ENCODE data around the gene SPATA12.

DNA sequence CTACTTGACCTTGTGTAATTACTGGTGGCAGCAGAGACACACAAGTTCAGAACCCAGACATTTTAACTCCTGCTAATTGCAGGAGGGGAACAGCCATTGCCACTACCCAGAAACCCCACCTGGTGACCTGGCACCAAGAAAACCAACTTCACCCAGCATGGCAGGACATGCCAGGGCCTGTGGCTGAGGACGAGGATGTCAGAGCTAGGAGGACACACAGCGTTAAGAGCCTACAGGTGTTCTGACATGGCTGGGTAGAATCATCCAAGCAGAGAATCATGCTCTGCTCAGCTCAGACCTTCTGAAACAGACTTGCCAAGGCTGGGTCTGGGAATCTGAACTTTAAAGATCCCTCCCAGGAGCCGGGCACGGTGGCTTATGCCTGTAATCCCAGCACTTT lies 11.7 kb upstream of the SPATA12 start:
- TF ChIP-seq, protein P1, sequence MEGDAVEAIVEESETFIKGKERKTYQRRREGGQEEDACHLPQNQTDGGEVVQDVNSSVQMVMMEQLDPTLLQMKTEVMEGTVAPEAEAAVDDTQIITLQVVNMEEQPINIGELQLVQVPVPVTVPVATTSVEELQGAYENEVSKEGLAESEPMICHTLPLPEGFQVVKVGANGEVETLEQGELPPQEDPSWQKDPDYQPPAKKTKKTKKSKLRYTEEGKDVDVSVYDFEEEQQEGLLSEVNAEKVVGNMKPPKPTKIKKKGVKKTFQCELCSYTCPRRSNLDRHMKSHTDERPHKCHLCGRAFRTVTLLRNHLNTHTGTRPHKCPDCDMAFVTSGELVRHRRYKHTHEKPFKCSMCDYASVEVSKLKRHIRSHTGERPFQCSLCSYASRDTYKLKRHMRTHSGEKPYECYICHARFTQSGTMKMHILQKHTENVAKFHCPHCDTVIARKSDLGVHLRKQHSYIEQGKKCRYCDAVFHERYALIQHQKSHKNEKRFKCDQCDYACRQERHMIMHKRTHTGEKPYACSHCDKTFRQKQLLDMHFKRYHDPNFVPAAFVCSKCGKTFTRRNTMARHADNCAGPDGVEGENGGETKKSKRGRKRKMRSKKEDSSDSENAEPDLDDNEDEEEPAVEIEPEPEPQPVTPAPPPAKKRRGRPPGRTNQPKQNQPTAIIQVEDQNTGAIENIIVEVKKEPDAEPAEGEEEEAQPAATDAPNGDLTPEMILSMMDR (IDR thresholded peaks at IDR 0.05), result no peak
- no peak for TF ChIP-seq EP300 (IDR thresholded peaks at IDR 0.05)

Measured in sigmoid colon (tissue), 4 donors.